Stimulated activated CD4-positive, alpha-beta T cell treated with anti-CD3 and anti-CD28 coated beads, Interleukin-2, amount 100 ng/mL, for 24 hours (primary cell): ENCODE measurements around the gene GRM7.

ENCODE experiments used
- DNase-seq, 2 donors: peaks; one replicate each; pipeline ENCODE4 v3.0.0-alpha.2; 2020

GRM7 gene

DNA sequence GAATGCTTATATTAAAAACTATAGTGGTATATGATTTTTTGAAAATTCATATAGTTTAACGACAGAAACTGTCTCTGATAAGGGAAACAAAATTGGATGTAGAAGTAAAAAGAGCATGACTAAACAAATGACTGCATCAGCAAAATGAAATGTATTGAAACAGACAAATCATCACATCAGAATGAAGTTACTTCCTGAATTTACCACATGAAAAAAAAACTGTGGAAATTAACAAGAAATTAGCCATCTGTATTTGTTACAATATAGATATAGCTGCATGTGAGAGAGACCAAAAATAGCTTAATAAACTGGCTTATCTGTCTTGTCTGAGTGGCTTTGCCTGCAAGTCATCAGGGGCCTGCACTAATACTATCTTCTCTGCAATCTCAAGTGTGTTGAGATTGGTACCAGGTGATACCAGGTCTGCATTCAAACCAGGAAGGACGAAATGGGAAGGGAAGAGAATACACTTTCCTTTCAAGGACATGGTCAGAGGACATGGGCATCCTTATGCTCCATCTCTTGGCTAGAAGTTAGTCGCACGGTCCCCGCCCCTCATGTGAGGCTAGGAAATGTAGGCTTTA lies 388.7 kb downstream of the GRM7 start:
- DNase-seq = no peak

DNA sequence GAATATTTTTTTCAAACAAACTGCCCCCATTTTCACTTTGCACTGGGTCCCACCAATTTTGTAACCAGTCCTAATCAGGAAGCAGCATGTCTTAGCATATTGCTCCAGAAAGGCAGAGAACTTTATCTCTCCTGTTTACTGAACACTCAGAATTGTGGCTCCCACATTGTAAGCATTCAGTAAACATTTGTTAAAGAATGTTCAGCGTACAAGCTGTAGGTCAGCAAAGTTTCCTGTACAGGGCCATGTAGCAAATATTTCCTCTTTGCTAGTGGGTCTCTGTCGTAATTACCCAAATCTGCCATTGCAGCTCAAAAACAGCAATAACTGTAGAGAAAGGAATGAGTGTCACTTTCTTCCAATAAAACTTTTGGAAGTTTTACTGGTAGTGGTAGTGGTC lies 393.3 kb downstream of the GRM7 start:
- no peak for DNase-seq

DNA sequence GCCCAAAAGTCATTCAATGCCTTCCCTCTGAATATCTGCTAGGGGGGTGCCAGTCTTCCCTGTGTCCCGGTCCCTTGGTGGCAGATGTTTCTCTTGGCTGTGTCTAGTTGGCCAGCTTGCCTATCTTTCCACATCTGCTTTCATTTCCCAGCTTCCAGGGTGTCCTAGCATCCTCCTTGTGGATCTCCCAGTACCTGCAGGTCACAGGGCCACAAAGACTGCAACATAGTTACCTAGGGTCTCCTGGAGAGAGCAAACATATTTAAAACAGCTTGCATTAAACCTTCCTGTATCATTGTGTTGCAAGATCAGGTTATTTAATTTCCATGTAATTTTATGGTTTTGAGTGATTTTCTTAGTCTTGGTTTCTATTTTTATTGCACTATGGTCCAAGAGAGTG lies 400.1 kb downstream of the GRM7 start:
- no peak for DNase-seq

DNA sequence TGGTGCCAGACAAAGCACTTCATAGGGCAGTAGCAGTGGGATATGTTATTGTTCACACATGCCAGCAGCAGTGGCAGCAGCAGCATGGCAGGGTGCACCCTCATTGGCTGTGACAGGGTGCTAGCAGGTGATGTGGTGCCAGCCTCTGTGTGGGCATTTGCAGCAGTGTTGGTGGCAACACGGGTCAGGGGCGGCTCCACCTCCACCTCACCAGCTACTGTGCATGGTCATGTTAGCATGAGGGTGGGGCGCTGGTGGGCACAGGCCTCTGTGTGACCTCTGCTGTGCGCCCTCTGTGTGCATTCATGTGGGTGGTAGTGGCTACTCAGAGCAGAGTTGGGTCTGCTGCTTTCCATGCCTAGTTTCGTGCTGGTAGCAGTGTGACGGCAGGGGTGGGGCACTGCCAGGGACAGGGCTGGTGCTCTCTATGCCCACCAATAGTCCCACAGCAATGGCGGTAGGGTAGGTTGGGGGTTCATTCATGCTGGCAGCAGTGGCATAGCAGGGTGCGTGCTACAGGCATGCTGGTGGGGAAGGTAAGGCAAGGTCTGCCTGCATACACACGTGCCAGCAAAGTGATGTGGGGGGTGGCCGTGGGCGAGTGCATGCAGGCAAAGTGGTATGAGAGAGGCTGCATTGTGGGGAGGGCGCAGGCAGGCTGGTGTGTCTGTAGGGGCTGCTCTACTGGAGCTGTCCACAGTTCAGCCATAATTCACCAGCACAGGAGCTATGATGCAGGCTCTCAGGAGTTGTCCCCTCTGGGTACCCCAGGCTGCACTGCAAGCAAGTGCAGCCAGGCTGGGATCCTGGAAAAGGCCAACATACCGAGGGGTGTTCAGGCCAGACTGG lies 402.7 kb downstream of the GRM7 start:
- no peak for DNase-seq

DNA sequence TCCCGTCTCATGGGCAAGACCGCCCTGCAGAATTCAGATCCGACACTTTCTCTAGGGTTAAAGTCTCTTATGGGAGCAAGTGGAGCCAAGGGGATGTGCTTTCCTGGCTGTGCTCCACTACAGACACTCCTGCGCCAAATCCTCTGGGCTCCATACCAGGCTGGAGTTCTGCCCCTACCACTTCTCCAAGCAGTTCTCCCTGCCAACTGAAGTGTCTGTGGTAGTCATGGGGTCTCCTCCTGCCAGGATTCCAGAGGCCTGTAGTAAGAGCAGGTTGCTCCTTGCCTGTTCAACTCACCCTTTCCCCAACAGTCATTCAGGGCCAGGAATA lies 403.2 kb downstream of the GRM7 start:
- no peak for DNase-seq

DNA sequence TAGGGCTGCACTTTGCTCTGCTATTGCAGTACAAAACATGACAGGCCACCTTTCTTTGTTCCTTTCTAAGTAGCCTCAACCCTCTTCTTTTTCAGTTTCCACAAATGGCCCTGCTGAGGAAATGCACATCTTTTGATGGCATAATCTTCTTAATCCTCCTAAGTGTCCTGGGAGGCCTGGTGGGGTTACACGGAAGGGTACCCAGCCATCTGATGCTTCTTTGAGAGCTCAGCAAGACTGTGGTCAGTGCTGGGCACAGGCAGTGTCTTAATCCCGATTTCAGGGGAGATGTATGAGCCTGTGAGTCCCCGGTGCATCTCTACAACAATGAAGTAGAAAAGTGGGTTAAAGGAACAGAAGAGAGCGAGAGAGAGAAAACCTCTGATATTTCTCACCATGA lies 404.8 kb downstream of the GRM7 start:
- no peak for DNase-seq

DNA sequence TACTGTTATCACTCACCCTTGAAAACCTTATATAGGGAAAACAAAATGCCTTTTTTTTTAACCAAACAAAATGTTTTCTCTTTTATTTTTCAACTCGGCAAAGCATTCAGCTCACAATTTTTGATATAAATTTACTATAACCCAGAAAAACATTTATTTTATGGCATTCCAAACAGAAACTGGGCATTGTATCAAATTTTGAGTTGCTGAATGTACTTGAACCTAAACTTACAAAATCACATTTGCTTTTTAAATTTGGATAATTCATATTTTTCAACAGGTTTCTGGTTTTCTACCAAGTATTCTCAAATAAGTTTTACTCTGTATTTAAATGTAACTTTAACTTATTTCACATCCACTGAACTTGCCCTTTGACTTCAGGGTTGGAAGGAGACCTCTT lies 405.6 kb downstream of the GRM7 start:
- DNase-seq = no peak

DNA sequence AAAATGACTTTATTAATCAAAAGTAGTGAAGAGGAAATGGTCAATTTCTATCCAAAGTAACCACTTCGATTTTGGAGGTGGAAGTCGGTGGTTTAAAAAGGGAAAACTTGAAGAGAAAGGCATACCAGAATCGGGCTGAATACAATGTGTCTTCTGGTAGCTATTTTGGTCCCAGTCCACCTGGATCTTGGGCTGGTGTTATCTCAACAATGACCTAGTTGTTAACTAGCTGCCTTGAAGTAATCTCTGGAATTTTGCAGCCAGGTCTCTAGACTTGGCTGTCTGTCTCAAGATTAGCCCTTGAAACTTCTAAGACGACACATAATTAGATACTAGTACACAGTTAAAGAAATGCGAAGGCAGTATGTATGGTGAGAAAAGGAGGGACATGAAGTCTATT lies 409.8 kb downstream of the GRM7 start:
- DNase-seq = no peak

DNA sequence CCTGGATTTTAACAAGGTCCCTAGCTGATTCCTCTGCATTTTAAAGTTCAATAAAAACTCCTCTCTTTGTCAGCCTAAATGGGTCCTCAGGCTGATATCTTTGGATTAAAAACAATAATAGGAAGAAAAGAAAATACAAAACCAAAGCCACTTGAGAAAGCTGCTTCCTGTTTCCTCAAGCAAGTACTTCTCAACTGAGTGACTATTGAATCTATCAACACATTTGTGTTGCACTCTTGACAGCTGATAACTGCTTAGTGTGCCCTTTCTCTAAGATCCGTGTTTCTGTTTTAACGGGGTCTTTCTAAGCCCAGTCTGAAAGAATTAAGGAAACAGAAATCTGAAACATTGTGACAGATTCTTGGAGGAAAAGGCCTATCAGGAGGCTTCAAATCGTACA lies 410.7 kb downstream of the GRM7 start:
- no peak for DNase-seq

DNA sequence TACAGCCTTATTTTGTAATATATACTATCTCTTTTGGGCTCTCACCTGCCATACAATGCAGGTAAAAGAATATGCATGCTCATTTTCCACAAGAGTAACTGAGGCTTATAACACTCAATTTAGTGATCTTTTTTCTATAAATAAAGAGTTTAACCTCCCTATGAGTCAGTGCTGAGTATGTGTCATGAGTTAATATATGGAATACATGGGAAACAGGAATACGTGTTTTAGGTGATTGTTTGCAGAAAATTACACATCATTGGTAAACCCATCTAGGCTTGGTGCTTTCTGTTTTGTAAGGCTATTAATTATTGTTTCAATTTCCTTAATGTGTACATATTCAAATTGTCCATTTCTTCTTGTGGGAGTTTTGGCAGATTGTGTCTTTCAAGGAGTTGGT lies 411.3 kb downstream of the GRM7 start:
- DNase-seq = no peak

DNA sequence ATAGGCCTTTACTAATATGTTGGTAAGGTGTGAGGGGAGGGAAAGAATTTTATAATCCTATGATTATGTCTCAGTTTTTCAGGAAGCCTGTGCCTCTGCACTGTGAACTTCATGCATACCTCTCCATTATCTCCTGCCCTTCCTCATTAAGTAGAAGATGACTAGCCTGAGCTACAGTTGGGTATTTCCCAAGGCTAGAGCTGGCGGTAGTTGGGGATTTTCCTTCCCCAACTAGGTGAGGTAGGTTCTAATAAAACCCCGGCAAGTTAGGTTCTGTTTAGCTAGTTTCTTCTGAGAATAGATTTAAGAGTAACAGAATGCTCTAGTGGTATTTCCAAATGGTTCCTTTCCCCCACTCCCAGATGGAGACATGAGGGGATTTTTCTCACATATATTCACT lies 414.5 kb downstream of the GRM7 start:
- DNase-seq = no peak

DNA sequence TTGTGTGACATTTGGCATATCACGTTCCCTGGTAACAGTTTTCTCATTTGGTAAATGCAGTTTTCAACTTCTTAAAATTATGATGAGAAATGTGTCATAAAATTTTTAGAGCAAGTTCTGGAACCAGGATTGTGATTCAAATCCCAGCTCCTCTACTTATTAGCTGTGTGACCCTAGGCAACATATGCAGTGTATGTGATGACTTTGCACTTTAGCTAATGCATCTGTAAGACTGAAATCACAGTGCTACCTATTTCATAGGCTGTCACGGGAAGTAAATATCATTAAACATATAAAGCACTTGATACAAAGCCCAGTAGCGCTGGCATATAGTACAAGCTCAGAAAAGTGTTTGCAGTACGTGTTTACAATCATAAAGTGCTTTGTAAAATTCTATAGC lies 419.4 kb downstream of the GRM7 start:
- DNase-seq = no peak

DNA sequence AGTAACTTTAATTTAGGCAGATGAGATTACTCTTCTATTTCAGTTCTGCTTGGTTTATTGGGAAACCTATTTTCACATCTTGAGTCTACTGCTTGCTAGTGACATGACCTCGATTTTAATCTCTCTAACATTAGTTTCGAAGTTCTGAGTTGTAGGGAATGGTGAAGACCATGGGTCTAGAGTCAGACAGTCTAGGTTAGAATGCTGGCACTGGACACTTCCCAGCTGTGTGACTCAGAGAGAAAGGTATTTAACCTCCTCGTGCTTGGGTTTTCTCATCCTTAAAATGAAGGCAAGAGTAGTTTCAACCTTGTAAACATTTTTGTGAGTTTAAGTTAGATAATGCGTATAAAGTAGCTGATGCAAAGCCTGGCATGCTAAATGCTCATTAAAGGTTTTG lies 422.1 kb downstream of the GRM7 start:
- DNase-seq = no peak

DNA sequence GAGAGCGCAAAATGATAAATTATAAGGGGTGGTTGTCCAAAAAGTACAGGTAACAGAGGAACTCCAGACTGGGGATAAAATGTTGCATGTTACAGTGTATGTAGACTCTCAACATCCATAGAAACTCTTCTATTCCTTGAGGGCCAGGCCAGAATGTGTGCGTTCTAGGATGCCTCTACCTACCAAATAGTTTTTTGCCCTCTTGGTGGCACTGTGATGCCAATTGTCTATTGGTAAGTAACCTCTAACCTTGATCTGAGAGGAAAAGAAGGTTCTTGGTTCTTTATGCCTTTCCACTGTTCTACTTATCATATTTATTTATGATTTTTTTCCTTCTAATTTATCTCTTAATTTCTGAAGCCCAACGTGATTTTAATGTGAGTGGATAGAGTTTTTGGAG lies 424.6 kb downstream of the GRM7 start:
- DNase-seq = no peak

DNA sequence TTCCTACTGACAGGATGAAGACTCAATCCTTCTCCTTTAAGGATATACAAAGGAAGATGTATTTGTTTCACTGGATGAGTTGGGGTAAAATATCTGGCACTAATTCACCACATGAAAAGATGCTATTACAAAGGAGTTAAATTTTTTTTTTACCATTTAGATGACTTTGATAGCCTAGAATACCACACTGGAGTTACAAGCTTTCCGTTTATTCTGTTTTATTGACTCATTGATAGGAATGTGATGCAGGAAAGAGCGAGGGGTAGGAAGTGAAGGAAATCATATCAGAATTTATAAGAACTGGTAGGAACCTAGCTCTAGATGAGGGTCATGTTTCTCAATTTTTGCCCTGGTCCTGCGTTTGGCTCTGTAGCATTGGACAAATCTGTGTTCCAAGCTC lies 427.2 kb downstream of the GRM7 start:
- no peak for DNase-seq

DNA sequence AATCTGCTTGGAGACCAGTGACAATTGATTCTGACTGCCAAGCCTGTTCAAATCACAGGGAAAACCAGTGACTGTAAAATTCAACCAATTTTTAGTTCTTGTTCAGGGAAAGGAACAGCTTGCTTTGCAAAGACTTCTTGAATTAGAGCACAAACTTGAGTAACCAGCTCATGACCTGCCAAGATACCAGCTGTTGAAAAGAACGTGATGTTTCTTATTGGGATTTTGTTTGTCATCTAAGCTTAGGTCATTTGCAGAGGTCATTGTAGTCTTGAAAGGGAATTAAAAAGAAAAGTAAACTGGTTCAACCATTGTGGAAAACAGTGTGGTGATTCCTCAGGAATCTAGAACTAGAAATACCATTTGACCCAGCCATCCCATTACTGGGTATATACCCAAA lies 428.2 kb downstream of the GRM7 start:
- no peak for DNase-seq

DNA sequence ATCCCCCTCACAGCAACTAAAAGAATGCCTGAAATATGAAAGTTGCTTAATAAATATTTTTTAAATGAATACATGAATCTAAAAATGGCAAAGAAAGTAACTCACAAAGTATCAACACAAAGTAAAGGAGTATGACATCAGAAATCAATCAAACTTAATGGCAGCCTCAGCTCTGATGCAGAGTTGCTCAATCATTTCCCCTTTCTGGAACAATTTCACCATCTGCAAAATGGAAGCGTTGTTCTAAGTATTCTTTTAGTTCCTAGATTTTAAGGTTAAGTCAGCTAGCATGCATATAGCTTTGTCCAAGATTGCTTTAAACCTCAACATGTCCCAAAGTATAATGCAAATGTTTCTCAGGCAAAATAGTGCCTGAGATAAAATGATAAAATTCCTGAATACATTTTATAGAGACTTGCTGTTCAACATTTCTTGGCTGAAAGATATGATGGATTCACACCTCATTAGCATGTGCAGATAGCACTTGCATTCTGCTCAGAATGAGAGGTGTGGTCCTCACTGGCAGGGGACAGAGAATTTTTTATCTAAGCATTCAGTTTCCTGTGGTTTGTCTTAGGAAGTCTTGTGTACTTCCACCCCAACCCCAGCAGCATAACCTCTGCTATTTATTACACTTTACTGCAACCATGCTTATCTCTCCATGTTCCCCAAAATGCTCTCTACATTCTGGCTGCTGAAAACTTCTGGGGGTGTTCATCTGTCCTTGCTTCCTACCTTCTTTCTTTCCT lies 429.3 kb downstream of the GRM7 start:
- DNase-seq = no peak

DNA sequence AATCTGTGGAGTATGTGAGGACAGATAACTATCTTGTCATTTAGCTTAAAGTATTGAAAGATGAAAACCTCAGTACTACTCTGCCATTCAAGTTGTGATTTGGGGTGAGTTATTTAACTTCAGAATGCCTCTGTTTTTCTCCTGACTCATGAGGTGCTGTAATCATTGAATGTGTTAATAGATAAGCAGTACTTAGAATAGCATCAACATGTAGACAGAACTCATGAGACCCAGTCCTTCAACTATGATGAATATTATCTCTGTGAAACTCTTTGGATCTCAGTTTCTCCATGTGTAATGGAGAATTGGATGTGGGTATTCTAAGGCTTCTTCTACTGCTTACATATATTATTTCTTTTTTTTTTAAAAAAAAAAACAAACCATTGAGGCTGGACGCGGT lies 431.4 kb downstream of the GRM7 start:
- DNase-seq = no peak

DNA sequence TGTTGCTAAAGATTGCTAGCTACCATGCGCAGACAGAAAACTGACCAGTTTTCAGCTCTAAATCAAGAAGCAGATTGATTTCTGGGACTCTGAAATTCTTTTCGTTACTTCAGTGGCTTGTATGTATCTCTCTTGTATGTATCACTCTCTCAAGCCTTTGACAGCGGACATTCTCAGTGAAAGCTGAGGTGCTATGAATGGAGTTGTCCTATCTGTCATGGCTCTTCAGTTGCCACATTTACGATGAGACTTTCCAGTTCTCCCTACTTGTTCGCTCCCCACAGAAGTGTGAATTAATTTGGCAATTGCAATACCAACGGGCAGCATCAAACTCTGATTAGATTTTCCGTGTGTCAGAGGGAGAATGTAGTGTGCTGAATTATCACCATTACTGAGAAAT lies 432.4 kb downstream of the GRM7 start:
- DNase-seq = no peak

DNA sequence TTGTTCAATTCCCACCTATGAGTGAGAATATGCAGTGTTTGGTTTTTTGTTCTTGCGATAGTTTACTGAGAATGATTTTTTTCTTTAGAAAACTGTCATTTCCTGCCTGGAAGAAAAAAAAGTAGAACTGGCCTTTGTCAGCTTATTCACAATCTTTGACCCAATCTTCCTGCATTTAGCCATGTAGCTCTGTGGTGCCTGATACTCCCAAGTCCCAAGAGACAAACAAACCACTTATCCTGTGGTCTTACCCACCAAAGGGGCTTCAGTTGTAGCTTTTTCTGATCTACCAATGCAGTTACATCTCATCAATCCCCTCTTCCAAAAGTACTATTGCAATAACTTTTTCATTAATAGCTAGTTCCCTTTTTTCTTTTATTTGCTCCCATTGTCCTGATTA lies 444.6 kb downstream of the GRM7 start:
- no peak for DNase-seq

DNA sequence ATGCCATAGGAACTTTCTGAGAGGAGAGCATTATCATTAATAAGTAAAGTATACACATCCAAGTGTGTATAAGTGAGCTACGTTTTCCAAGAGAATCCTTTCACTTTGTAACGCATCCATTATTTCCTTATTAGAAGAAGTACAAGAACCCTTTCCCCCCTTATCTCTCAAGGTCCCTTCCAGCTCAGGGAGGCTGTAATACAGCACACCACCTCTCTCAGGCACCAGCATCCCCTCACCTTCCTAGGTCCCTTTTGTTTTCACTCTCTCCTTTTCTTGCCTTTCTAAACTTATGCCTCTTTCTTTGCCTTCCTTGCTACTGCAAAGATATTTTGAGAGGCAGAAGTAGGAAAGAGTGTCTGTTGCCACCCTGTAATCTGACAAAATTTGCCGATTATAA lies 446.0 kb downstream of the GRM7 start:
- DNase-seq = no peak

DNA sequence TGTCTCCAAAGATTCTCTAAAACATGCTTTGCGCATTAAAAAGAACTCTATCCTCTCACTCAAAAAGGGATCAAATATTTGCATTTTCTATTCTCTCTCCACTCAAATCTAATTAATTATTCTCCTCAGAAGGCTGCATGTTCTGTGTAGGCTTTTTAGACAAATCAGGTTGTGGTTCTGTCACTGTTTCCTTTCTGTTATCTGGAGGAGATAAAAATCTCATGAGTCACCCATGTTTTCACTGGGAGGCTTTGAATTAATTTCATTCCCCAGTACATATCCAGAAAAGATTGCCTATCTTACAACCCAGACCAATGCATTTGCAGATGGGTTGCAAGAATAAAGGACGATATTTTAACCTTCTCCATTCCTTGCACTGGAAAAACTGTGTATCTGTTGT lies 446.5 kb downstream of the GRM7 start:
- DNase-seq = no peak

DNA sequence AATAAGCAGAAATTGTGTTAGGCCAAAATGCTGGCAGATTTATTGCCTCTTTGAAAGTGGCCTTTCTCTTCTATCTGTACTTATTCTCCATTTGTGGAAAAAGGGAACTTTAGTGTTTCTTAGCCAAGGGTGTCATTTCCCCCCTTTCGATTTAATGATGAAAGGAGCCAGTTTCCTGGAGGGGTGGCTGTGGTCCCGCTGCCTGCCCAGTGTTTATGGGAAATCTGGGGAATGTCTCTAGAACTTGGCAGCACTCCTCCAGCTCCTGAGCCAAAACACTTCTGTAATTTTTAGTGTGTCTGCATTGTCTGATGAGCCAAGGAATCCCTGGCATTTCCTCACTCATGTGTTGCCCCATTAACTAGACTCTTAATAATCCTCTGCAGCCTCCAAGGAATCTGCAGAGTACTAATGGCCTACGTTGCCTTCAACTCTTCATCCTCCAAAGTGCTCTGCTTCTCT lies 448.8 kb downstream of the GRM7 start:
- no peak for DNase-seq

DNA sequence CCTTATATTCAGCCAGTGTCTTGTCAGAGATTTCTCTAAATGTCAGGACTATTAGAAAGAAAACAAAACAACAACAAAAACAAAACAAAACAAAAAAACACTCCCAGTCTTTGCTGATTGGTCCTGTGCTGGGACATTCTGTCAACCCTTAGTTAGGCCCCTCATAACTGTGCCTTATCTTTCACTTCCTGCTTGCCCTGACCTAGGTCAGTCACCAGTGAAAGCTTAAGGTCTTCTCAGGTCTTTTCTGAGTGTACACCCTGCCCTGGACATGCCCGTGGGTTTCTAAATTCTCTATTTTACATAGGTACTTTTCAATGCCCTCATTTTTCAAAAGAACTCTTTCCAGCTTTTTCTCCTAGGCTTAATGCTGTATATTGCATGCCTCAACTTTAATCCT lies 454.1 kb downstream of the GRM7 start:
- DNase-seq = no peak
